Right ventricle myocardium superior (tissue), 1 donor: ENCODE results near the gene ALOXE3. TPM values are rescaled to one million over a fixed set of nuclear protein-coding genes. Genes with fewer than 3 reads are reported as not detected.

Experiments used
- ATAC-seq: fragments of 200-7000 bp; cut with Tn5 transposase; one replicate; pipeline ENCODE4 v1.9.1; 2020; ENCODE audit warnings: mild to moderate bottlenecking; ENCODE audit not compliant: poor library complexity
- DNase-seq: peaks from one replicate; pipeline ENCODE4 v3.0.0-alpha.2; 2020
- intact Hi-C: fragments of 100-400 bp; cut with DNase I; formaldehyde crosslinking; loops from one replicate; pipeline ENCODE4 v1.11.2; 2022
- total RNA-seq: library from RNA; stranded (reverse); fragmentation: NEBNext Ultra II Directional; extraction: Animal tissue kit (Norgen Biotek cat#: 25700); gene quantifications from one replicate; pipeline ENCODE4 v1.2.1, GENCODE V29; 2021
- donor health status: DM: no; HTN: yes; CAD: no; lungs with severe emphysema.

Gene ALOXE3
- total RNA-seq, 1 donor from 2014 or later, result not detected

DNA sequence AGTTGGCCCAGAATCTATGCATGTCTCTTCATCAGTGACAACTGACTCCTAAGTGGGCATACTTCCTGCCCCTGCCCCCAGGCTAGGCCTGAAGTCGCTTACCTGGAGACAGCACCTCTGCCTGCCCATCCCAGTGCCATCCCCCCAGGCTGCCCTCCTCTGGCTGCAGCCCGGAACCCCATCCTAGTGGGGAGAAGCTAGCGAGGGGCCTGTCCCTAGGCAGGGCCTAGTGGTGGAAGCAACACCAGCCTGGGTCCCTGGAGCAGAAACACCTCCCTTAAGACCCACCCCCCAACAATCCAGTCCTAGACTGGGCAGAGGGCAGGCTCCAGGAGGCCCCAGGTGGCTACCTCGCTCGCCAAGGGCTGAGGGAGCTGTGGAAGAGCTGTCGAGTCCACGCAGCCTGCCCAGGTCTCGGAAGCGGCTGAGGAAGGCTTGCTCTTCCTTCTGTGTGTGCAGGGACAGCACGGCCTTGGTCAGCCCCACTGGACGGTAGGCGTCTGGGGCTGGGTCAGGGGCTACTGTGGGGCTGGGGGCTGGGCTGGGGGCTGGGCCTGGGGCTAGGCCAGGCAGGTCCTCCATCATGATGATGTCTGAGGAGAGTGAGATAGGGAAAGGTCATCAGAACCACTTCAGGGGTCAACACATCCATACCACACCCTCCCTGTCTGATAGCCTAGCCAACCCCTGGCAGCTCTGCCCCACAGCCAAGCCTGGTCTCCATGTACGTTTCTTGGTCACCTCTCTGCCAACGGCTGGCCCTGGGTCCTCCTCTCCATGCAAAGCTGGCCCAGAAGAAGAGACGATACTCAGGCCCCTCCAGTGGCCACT, 26.3 kb upstream of the ALOXE3 start:
- intact Hi-C loops, result no loop called here
- peak; percentile 34 for DNase-seq
- no peak for ATAC-seq

DNA sequence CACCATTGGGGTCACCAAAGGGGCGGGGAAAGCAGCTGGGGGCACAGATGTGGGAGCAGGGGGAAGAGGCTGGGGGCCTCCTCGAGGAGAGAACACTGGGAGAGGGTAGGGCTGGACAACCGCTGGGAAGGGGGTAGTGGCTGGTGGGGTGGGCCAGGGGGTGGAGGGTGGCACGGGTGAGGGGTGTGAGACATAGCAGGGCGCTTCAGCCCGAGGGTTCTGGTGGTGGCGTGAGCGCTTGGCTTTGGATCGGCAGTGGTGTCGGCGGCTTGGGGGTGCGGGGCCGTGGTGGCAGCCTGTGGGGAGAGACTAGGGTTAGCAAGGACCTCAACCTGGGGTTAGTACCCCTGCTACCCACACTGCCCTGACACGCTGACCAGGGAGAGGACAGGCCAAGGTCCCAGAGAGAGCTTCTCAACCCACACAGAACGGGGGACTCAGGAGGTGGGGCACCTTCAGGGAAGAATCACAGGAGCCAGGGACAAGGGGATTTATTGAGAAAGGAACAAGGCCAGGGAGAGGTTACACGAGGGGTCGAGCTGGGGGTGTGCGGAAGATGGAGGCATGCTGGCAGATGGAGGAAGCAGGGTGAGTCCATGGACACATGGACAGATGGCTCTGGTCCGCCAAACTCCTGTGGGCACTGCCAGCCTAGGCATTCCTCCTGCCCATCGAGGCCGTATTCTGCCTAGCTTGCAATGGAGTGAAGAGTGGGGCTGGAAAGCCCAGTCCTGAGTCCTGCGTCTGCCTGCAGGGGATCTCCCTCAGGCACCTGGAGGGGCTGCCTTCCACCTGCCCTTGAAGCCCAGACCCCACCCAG, 25.5 kb upstream of the ALOXE3 start:
- DNase-seq, result peak; percentile 38
- intact Hi-C loops, result no loop called here
- ATAC-seq, result no peak

DNA sequence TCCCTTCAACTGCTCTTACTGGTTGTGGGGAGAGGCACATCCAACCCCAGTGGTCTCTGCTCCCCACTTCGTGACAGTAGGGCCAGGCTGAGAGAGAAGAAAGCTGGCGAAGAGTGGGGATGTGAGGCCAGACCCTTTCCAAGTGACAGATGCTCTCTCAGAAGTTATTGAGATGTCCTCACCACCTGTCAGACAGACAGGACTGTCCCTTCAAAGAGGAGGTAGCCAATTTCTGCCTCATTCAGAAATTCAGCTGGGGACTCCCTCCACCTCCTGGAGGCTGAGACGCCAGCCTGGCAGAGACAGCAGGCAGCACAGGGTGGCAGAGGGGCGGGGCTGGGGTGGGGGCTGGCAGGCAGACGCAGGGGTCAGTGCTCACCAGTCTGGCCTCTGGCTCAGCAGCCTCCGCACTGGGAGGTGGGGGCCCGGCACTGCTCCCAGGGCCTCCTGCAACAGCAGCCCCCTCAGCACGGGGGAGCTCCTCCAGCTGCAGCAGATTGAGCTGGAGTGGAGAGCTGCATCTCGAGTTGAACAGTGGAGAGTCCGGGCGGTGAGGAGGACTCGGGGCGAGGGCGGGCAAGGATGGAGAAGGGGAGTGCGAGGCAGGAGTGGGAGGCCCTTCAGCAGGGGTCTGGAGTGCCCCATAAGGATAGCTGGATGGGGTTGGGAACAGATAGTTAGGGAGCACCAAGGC, 24.7 kb upstream of the ALOXE3 start:
- intact Hi-C loops, result no loop called here
- DNase-seq, result no peak
- ATAC-seq, result no peak

DNA sequence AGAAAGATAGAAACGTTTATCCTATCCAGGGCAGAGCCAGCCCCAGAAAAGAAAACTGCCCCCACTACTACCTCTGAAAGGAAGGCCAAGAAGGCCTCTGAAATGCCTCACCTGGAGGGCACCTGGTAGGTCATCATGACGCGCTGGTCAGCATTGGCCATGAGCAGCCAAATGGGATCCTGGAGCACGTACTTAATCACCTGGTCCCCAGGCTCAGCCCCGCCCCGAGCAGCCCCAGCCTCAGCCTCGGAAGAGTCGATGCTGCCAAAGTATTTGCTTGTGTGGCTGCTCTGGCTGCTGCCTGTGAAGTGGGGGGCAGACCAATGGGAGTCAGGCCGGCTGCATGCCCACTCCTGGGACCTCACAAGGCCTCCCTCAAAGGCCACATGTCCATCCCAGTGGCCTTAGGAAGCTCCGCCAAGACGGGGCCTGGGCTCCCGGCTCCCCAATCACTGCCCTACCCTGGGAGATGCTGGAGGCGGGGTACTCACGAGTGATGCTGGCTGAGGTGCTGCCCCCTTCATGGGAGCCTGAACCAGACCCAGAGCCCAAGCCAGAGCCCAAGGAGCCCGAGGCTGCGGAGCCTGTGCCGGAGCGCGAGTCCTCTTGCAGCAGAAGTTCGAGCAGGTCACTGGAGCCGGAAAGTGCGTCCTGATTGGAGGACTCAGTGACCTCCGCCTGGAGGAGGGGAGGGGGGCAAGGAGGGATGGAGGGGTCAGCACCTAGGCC, 24.0 kb upstream of the ALOXE3 start:
- DNase-seq, result peak; percentile 43

DNA sequence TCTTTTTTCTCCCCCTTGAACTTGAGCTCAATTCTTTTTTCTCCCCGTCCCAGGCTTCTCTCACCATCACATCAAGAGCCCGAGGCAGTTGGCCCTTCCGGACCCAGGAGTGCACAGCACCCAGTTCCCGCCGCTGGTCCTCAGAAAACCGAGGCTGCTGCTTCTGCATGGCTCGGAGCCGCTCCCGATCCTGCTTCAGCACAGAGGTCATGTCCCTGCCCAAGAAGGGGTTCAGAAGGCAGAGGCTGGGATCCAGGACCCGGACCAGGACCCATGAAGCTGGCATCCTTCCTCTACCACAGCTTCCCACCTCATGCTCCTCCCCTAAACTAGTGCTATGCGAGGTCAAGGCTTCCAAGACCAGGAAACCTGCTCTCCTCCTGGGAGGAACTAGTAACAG, 23.4 kb upstream of the ALOXE3 start:
- intact Hi-C loops, result no loop called here
- DNase-seq (peak; percentile 41), ATAC-seq (no peak)

More for the DNA sequence above, 24.0 kb upstream of the ALOXE3 start:
- intact Hi-C loops, result no loop called here
- no peak for ATAC-seq

DNA sequence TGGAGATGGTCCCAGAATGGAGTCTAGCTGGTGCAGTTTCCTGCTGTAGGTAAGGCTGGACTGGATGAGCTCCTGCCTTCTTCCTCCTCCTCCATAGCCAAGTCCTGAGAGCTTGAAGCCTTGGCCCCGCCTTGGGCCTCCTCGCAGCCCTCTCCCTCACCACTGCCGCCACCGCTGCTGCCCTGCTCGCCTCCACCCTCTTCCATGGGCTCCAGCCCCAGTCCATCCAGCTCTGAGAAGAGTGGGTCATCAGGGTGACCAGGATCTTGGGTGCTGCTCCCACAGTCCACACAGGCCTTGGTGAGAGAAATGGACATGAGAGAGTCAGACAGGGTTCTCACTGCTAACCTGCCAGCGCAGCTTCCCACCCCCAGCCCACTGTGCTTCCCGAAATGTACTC, 22.7 kb upstream of the ALOXE3 start:
- intact Hi-C loops, result no loop called here
- DNase-seq (no peak), ATAC-seq (no peak)

DNA sequence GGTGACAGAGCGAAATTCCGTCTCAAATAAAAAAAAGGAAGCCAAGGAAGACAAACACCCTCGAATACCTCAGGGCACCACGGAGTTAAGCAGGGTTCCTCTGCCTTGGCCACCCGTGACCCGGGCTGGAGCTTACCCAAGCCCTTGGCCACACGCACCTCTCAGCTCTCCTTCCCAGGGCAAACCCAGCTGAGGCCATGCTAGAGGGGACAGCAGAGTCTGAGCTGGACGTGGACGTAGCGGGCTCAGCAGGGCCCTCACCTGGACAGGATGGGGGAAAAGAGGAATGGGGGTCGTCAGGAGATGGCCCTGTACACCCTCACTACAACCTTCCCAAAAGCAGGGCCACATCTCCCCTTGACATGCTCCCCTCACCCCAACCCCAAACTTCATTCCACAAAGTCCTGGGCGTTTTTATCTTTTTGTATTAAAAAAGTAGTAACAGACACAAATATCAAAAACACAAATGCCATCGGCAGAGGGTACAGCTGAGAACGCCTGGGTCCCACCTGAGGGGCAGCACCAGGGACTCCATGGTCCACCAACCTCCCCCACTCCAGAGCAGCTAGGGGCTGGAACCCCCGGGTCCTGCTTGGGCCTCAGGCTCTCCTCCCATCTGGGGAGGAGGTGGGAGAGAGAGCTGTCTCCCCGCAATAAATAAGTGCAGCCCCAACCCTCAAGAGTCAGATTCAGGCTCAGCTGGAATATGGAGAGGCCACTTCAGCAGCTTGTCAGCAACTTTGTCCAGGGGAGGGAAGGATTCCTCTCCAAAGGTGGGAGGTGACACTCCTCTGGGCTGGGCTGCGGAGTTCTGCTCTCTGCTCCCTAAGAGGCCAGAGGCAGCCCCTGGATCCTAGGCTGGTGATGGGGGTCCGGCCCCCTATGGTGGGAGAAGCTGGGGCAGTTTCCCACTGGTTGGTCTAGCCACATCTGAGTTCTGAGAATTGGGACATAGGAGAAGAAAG, 22.0 kb upstream of the ALOXE3 start:
- ATAC-seq (peak; percentile 10), DNase-seq (no peak)
- intact Hi-C loops, result no loop called here

DNA sequence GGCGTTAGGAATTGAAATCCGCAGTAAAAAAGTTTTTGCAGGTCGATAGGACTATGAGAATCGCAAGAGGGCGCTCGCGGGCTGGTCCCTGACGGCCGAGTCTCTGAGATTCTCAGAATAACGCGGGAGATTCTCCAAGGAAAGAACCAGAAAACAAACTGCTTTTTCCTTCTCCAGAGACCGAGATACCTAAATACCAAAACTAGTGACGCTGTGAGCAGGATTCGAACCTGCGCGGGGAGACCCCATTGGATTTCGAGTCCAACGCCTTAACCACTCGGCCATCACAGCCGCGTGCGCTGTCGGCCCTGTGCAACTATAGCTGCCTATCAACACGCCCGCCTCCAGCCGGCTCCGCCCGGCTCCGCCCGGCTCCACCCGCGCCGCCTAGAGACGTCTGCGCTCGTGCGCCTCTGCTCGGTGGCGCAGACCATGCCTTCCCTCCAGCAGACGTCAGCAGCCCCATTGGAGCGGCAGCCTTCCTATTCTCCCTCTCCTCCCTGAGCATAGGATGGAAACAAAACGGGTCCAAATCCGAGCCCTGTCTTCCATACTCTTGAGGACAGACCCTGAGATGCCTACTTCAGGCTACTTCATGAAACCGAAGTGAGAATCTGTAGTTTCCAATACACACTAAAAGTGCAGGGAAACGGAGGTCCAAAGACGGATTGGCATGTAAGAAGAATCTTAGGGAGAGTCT, 20.5 kb upstream of the ALOXE3 start:
- ATAC-seq (peak; percentile 90), DNase-seq (peak; percentile 97)
- intact Hi-C loops, result no loop called here

DNA sequence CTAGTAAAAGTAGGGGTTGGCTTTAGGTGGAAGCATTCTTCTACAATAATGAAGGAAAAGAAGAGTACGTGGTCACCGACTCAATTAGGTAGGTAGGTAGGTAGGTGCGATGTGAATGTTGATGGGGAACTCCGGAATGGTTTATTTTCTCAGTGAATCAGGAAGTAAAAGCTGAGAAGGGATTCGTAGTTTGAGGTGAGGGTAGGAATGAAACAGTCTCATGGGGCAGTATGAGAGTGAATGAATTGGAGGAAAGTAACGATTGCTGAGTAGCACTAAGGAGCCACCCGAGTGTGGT, 20.0 kb upstream of the ALOXE3 start:
- ATAC-seq (no peak), DNase-seq (no peak)
- intact Hi-C loops, result no loop called here

DNA sequence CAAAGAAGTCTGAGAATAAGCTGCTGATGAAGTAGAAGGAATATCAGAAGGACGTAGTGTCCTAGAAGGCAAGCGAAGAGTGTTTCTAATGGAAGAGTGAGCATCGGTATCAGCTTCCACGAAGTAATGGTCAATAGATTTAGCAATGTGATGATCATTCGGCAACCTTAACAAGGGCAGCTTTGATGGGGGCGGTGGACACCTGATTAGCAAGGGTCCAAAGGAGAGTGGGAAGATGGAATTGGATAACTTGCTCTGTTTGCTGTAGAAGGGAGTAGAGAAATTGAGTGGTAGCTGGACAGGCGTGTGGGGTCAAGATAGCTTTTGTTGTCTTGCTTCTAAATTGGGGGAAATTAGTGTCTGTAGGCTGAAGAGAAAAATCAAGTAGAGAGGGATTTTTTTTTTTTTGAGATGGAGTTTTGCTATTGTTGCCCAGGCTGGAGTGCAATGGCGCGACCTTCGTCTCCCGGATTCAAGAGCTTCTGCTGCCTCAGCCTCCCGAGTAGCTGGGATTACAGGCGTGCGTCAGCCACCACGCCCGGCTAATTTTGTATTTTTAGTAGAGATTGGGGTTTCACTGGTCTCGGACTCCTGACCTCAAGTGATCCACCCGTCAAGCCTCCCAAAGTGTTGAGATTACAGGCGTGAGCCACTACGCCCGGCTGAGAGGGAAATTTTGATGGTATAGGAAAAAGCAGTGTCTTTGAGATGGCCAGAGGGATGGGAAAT, 19.5 kb upstream of the ALOXE3 start:
- no peak for ATAC-seq
- intact Hi-C loops, result no loop called here
- no peak for DNase-seq

DNA sequence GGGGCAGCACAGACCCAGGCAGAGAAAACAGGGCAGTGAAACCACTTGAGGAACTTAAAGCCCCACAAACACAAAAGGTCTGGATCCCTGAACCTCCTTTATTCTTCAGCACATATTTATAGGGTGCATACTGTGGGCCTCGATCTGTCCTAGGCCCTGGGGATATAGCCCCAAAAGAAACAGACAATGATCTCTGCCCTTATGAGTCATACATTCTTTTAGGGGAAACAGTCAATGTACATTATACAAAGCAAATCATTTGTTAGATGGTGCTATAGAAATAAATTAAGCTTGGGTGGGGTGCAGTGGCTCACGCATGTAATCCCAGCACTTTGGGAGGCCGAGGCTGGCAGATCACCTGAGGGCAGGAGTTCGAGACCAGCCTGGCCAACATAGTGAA, 15.6 kb upstream of the ALOXE3 start:
- intact Hi-C loops, result no loop called here
- ATAC-seq (no peak), DNase-seq (no peak)

DNA sequence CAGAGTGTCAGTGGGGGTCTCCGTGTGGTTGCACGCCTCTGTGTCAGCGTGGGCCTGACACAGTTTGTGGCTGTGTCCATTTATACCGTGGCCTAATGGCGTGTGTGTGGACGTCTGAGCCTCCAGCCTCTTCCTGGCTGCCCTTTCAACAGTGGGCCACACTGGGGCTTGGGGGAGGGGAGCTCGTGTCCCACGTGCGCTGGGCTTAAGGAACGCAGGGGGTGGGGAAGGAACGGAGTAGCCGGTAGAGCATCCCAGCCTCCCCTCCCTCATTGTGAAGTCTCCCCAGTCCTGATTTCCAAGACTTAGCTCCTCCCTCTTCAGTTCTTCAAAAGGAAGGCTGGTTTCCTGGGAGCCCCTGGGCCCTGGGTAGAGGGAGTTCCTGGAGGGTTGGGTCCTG, 15.1 kb upstream of the ALOXE3 start:
- intact Hi-C loops, result no loop called here
- DNase-seq, result no peak
- ATAC-seq, result no peak

DNA sequence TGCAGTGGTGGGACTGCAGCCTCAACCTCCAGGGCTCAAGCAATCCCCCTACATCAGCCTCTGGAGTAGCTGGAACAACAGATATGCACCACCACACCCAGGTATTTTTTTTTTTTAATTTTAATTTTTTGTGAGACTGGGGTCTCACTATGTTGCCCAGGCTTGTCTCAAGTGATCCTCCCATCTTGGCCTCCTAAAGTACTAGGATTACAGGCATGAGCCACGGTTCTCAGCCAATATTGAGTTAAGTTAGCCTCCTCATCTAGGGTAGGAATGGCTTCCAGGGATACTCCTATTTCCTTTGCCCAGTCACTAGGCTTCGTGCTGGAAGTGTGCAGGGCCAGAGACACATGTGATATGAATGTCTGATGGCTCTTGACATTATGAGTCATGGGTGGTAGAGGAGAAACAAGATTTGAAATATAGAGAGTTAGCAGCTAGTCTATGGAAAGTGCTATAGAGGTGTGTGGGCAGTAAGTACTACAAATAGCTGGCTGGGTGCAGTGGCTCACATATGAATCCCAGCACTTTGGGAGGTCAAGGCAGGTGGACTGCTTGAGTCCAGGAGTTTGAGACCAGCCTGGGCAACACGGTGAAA, 13.6 kb upstream of the ALOXE3 start:
- intact Hi-C loops, result no loop called here
- ATAC-seq (no peak), DNase-seq (no peak)

DNA sequence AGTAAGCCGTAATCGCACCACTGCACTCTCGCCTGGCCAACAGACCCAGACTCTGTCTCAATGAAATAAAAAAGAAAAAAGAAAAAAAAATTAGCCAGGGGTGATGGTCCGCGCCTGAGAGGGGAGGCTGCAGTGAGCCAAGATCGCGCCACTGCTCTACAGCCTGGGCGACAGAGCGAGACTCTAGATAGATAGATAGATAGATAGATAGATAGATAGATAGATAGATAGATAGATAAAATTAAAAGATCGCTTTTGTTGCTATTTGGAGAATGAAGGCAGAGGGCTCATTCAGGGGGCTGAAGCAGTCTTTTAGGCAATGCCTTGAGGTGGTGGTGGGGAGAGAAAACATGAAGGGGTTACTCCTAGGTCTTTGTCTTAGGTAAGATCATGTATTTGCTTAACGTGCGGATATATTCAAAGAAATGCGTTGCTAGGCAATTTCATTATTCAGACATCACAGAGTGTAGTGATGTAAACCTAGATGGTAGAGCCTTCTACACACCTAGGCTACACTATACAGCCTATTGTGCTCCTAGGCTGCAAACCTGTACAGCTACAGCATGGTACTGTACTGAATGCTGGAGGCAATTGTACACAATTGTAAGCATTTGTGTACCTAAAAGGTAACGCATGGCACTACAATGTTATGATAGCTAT, 9.9 kb upstream of the ALOXE3 start:
- ATAC-seq (no peak), DNase-seq (no peak)
- intact Hi-C loops, result no loop called here

DNA sequence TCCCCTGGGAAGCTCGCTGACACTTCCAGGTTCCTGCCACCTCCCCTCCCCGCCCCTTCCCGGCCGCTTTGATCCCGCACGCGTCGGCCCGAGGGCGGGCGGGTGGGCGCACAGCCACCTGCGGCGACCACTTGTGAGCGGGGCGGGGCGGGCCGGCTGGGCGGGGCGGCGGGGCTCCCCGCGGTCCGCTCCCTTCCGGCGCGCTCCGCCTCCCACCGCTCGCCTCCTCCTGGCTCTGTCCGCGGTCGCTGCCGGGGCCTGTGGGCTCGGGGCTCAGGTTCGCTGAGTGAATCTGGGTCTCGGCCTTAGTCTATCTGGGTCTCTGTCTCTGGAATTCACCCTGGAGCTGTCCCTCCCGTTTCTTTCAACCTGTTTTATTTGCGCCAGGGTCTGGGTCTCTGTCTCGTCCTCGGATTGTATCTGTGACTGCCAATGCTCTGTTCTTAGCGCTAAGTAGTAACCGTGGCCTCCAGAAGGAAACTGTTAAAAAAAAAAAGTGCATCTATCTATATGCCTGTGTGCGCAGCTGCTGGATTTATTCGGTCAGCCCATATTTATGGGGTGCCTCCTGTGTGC, 8.3 kb upstream of the ALOXE3 start:
- ATAC-seq, result peak; percentile 74
- intact Hi-C loops, result no loop called here
- peak; percentile 65 for DNase-seq
